Mesodermal cell (in vitro differentiated cells): Measurements from ENCODE around the gene ZEB2.
"Not testable (repeated sequence)": the region's sequence is repeated elsewhere in the genome, so short reads cannot be mapped to it uniquely, and the experiment has no call there.

ENCODE experiments used
- H3K27ac ChIP-seq: 2 replicates; pipeline ENCODE4 v1.7.0; 2013; ENCODE audit warnings: mild to moderate bottlenecking, low read depth, low read length, moderate library complexity; ENCODE audit not compliant: severe bottlenecking
- H3K36me3 ChIP-seq: 2 replicates; pipeline ENCODE4 v1.7.1; 2013; ENCODE audit warnings: mild to moderate bottlenecking, low read length, moderate library complexity; ENCODE audit not compliant: control insufficient read depth, insufficient read depth
- H3K4me1 ChIP-seq: one replicate; pipeline ENCODE4 v1.7.1; 2013; ENCODE audit warnings: mild to moderate bottlenecking, low read length; ENCODE audit not compliant: insufficient read depth, control insufficient read depth, poor library complexity, severe bottlenecking
- H3K4me3 ChIP-seq: 2 replicates; pipeline ENCODE4 v1.7.0; 2013; ENCODE audit warnings: low read length, control low read depth, mild to moderate bottlenecking; ENCODE audit not compliant: insufficient read depth, poor library complexity, severe bottlenecking; ENCODE audit errors: extremely low read depth
- H3K9me3 ChIP-seq: 2 replicates; pipeline ENCODE4 v1.7.1; 2013; ENCODE audit warnings: mild to moderate bottlenecking, low read length, moderate library complexity; ENCODE audit not compliant: control insufficient read depth
- WGBS, 2 experiments: methylation state at CpG; one replicate each; pipeline ENCODE4 v1.1.5; 2013; ENCODE audit warnings: missing lambda C conversion rate in 2 of 2; ENCODE audit not compliant: insufficient coverage in 2 of 2; 5-methylcytosine and 5-hydroxymethylcytosine counted together

ZEB2 gene

GRCh38 chr2:144366825-144367429 lies 153.0 kb downstream of the ZEB2 start:
- Histone ChIP-seq H3K36me3 (no peaks in the 10 kb centered on the region), H3K4me1 (peaks cover 23% of the 10 kb centered on the region), H3K4me3 (no peak overlapping the region), H3K9me3 (no peaks in the 10 kb centered on the region), H3K27ac (no peak overlapping the region)
- no CpG with 5 or more reads among the region's 3 CpGs for WGBS, 2 experiments

GRCh38 chr2:144364944-144365738 lies 154.8 kb downstream of the ZEB2 start:
- Histone ChIP-seq H3K36me3 (no peaks in the 10 kb centered on the region), H3K27ac (peak overlapping the region; percentile 39), H3K4me1 (peaks cover 16% of the 10 kb centered on the region), H3K9me3 (no peaks in the 10 kb centered on the region), H3K4me3 (no peak overlapping the region)
- 50 to 91% methylated on average over 1 to 3 of the region's 4 CpGs for WGBS, 2 experiments

DNA sequence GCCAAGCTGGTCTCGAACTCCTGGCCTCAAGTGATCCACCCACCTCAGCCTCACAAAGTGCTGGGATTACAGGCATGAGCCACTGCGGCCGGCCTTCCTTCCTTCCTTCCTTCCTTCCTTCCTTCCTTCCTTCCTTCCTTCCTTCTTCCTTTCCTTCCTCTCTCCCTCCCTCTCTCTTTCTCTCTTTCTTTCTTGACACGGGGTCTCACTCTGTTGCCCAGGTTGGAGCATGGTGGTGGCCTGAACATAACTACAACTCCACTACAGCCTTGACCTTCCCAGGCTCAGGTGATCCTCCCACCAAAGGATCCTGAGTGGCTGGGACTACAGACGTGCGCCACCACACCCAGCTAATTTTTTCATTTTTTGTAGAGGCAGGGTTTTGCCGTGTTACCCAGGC lies 155.7 kb downstream of the ZEB2 start:
- H3K9me3 ChIP-seq, H3K4me3 ChIP-seq, H3K27ac ChIP-seq, H3K36me3 ChIP-seq: not testable (repeated sequence)
- WGBS, 2 experiments, result 90 to 92% methylated on average over 6 to 7 of the region's 7 CpGs
- H3K4me1 ChIP-seq, result peaks cover 25% of the 10 kb centered on the region

GRCh38 chr2:144362401-144362800 lies 157.5 kb downstream of the ZEB2 start:
- Histone ChIP-seq H3K4me3 (no peak overlapping the region), H3K27ac (no peak overlapping the region), H3K4me1 (peaks cover 41% of the 10 kb centered on the region), H3K9me3 (no peaks in the 10 kb centered on the region), H3K36me3 (no peaks in the 10 kb centered on the region)
- WGBS, 2 experiments, result no CpG with 5 or more reads among the region's 1 CpG

GRCh38 chr2:144361742-144362141 lies 158.2 kb downstream of the ZEB2 start:
- Histone ChIP-seq H3K36me3 (no peaks in the 10 kb centered on the region), H3K4me3 (no peak overlapping the region), H3K27ac (no peak overlapping the region), H3K4me1 (peaks cover 44% of the 10 kb centered on the region), H3K9me3 (no peaks in the 10 kb centered on the region)

DNA sequence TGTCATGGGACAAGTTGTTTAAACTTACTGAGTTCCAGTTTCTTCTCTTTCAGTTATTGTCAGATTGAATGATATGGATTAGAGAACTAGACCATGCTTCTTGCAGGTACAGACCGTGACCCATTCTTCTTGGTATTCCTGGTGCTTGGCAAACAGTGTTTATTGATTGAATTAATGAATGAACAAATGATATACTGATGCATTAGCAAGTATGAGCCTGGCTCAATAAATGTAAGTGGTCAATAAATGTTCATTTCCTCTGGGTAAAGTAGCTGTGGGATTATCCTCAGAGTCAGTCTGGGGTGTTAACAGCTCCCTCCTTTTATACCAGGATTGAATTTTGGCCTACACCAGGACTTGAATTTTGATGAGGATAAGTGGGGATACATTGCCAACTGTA lies 160.2 kb downstream of the ZEB2 start:
- Histone ChIP-seq H3K27ac (peak overlapping the region; percentile 97), H3K4me3 (no peak overlapping the region), H3K36me3 (no peaks in the 10 kb centered on the region), H3K4me1 (peaks cover 40% of the 10 kb centered on the region), H3K9me3 (no peaks in the 10 kb centered on the region)
- WGBS, 2 experiments, result 100% methylated on average over 1 of the region's 1 CpG

DNA sequence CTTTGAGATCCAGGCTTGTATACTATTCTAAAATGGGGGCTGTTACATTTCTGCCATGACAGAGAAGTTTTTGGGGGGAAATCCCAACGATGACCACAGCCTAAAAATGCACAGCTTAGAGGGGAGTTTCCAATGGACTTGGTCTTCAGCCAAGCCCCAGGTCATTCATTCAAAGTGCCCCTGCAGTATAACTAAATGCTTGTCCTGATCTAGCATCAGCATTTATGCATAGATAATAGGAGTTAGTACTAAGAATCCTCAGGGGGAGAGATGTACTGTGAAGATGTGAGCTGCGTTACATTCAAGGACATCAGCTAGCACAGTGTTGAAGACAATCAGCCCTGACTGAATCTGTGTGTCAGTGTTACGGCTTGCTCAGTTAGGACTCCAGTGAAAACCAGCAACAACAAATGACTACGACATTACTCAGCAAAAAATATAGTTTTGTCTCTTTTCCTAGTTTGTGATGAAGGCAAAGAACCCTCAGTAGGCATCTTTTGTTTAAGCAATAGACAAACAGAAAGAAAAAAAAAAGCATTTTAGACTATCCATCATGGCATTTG lies 160.9 kb downstream of the ZEB2 start:
- Histone ChIP-seq H3K4me1 (peaks cover 40% of the 10 kb centered on the region), H3K4me3 (no peak overlapping the region), H3K9me3 (no peaks in the 10 kb centered on the region), H3K36me3 (no peaks in the 10 kb centered on the region), H3K27ac (peak overlapping the region; percentile 97)
- 90 to 96% methylated on average over 3 to 4 of the region's 4 CpGs for whole genome bisulfite sequencing, 2 experiments

- 93 to 100% methylated on average over 1 to 3 of the region's 3 CpGs for WGBS, 2 experiments
- no peaks in the 10 kb centered on the region for H3K9me3 ChIP-seq
- H3K27ac ChIP-seq, result peak overlapping the region; percentile 97
- H3K4me1 ChIP-seq, result peaks cover 41% of the 10 kb centered on the region
- no peak overlapping the region for H3K4me3 ChIP-seq
- no peaks in the 10 kb centered on the region for H3K36me3 ChIP-seq
Measured at GRCh38 chr2:144358374-144358964, 161.4 kb downstream of the ZEB2 start.

GRCh38 chr2:144357623-144358373 lies 162.1 kb downstream of the ZEB2 start:
- no peaks in the 10 kb centered on the region for H3K9me3 ChIP-seq
- WGBS, 2 experiments, result 0 to 92% methylated on average over 1 to 2 of the region's 4 CpGs
- H3K4me1 ChIP-seq, result peaks cover 46% of the 10 kb centered on the region
- no peak overlapping the region for H3K4me3 ChIP-seq
- peak overlapping the region; percentile 97 for H3K27ac ChIP-seq
- H3K36me3 ChIP-seq, result no peaks in the 10 kb centered on the region

GRCh38 chr2:144356402-144356801 lies 163.5 kb downstream of the ZEB2 start:
- WGBS, 2 experiments, result 93 to 95% methylated on average over 3 of the region's 3 CpGs
- Histone ChIP-seq H3K4me1 (peaks cover 52% of the 10 kb centered on the region), H3K27ac (no peak overlapping the region), H3K36me3 (no peaks in the 10 kb centered on the region), H3K9me3 (no peaks in the 10 kb centered on the region), H3K4me3 (no peak overlapping the region)
